ENCODE data around the gene PLPP6. TPM values are rescaled to one million over a fixed set of nuclear protein-coding genes. Genes with fewer than 3 reads are reported as not detected.

PLPP6 gene
- total RNA-seq, 4 donors from 2014 or later: 13.6 to 20.7 (median 17.7) TPM

DNA sequence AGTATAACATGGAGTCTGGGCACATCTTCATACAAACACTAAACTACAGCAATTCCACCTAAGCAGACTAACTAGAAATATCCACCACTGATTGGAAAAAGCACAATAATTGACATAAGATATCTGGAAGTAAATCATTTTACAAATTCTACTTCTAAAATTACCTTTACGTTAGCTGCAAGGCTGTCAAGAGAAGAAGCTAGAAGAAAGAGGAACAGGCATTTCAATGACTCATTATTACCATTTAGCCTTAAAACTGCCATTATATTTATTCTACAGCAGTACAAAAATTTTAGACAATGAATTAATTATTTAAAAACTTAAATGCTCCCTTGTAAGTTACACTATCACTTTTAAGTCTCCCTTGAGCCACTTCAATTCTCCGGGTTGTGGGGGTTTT lies 43.4 kb upstream of the PLPP6 start:
- H3K4me3 ChIP-seq (ENCODE audit: low read depth, poor library complexity, severe bottlenecking): no peak overlapping the region
- DNase-seq (ENCODE audit: low spot score in 2 of 2): no peak
- TF ChIP-seq CTCF (IDR thresholded peaks at IDR 0.05) (no peak), POLR2A (IDR thresholded peaks at IDR 0.05) (no peak)
- intact Hi-C loops (cut with DNase I; ENCODE audit: low total_unique reads): no loop called here
- 88 to 91% methylated on average over 2 of the region's 2 CpGs for WGBS, 2 donors

- no peak for DNase-seq (ENCODE audit: low spot score in 2 of 2)
- WGBS, 2 donors: 74 to 79% methylated on average over 3 of the region's 3 CpGs
- intact Hi-C loops (cut with DNase I; ENCODE audit: low total_unique reads): no loop called here
- no peak overlapping the region for H3K4me3 ChIP-seq (ENCODE audit: low read depth, poor library complexity, severe bottlenecking)
- TF ChIP-seq CTCF (IDR thresholded peaks at IDR 0.05): no peak
- TF ChIP-seq POLR2A (IDR thresholded peaks at IDR 0.05): no peak
Observed at GRCh38 chr9:4620057-4620765, 41.9 kb upstream of the PLPP6 start.

GRCh38 chr9:4620881-4621555 lies 41.1 kb upstream of the PLPP6 start:
- WGBS, 2 donors: 68 to 75% methylated on average over 2 of the region's 2 CpGs
- DNase-seq (ENCODE audit: low spot score in 2 of 2): no peak
- intact Hi-C loops (cut with DNase I; ENCODE audit: low total_unique reads): no loop called here
- no peak overlapping the region for H3K4me3 ChIP-seq (ENCODE audit: low read depth, poor library complexity, severe bottlenecking)
- TF ChIP-seq POLR2A (IDR thresholded peaks at IDR 0.05) (no peak), CTCF (IDR thresholded peaks at IDR 0.05) (no peak)

- intact Hi-C loops (cut with DNase I; ENCODE audit: low total_unique reads): no loop called here
Observed at GRCh38 chr9:4622016-4622415, 40.1 kb upstream of the PLPP6 start.

GRCh38 chr9:4630836-4631235 lies 31.3 kb upstream of the PLPP6 start:
- WGBS, 2 donors: 40 to 41% methylated on average over 2 of the region's 2 CpGs
- intact Hi-C loops (cut with DNase I; ENCODE audit: low total_unique reads): no loop called here
- H3K4me3 ChIP-seq (ENCODE audit: low read depth, poor library complexity, severe bottlenecking): no peak overlapping the region
- no peak for DNase-seq (ENCODE audit: low spot score in 2 of 2)
- TF ChIP-seq POLR2A (IDR thresholded peaks at IDR 0.05) (no peak), CTCF (IDR thresholded peaks at IDR 0.05) (no peak)

More at GRCh38 chr9:4622016-4622415, 40.1 kb upstream of the PLPP6 start:
- no peak for DNase-seq (ENCODE audit: low spot score in 2 of 2)
- WGBS, 2 donors: 86 to 90% methylated on average over 10 of the region's 10 CpGs
- no peak for TF ChIP-seq POLR2A (IDR thresholded peaks at IDR 0.05)
- no peak for TF ChIP-seq CTCF (IDR thresholded peaks at IDR 0.05)
- no peak overlapping the region for H3K4me3 ChIP-seq (ENCODE audit: low read depth, poor library complexity, severe bottlenecking)
